Stimulated activated naive CD4-positive, alpha-beta T cell treated with Interleukin-2 at 50 U/mL for 16 hours (primary cell): ENCODE results near the gene WDCP.

Experiments
- DNase-seq: peaks from one replicate; lab custom pipeline; 2025; lab: John Stamatoyannopoulos, UW

WDCP gene

DNA sequence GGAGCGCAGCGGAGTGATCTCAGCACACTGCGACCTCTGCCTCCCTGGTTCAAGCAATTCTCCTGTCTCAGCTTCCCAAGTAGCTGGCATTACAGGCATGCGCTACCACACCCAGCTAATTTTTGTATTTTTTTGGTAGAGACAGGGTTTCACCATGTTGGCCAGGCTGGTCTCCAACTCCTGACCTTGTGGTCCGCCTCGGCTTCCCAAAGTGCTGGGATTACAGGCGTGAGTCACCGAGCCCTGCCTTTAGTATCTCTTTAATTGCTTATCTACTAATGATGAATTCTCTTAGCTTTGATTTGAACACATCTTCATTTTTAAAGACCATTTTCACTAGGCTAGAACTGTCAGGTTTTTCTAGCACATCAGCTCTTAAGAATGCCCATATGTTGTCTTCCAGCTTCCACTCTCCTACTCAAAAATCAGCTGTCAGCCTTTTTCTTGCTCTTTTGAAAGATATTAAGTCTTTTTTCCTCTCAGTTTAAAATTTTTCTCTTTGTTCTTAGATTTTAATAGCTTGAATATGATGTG is 53.4 kb downstream of the WDCP start:
- no peak for DNase-seq

DNA sequence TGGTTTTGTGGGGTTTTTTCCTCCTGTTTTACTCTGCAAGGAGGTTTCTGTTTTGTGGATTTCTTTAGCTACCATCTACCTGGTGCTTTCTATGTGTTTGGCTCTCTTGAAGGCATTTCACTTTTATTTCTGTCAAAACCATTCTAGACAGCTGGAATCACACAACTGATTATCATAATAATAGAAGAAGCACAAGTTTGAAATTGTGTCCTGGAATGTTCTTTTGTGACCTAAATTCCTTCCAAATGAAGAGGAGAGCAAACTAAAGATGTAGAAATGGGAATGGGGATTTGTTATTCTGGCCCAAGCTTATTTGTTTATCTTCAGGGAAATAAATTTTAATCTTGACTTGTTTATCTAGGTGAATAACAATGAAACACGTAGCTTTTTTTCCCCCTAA is 54.3 kb downstream of the WDCP start:
- DNase-seq, result no peak

DNA sequence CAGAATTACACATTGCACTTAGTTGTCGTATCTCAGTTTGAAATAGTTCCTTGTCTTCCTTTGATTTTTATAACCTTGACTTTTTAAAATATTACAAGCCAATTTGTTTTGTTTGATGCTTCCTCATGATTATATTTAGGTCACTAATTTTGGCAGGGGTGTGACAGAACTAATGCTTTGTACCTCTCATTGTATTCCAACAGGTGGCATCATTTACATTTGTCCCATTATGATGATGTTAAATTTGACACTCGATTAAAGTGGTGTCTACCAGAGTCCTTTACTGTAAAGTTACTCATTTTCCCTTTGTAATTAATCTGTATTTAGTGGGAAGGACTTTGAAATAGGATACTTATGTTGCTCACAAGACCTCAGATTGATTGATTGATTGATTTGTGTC is 58.8 kb downstream of the WDCP start:
- DNase-seq, result no peak
